ENCODE data around the gene TICAM1. TPM values are rescaled to one million over a fixed set of nuclear protein-coding genes. Genes with fewer than 3 reads are reported as not detected.

The TICAM1 gene
- total and polyA plus RNA-seq, 2 of the 13 experiments (the other 11 are each of a cell fraction or from before 2014, with no cell fraction given), result 0.33 to 0.95 TPM

DNA sequence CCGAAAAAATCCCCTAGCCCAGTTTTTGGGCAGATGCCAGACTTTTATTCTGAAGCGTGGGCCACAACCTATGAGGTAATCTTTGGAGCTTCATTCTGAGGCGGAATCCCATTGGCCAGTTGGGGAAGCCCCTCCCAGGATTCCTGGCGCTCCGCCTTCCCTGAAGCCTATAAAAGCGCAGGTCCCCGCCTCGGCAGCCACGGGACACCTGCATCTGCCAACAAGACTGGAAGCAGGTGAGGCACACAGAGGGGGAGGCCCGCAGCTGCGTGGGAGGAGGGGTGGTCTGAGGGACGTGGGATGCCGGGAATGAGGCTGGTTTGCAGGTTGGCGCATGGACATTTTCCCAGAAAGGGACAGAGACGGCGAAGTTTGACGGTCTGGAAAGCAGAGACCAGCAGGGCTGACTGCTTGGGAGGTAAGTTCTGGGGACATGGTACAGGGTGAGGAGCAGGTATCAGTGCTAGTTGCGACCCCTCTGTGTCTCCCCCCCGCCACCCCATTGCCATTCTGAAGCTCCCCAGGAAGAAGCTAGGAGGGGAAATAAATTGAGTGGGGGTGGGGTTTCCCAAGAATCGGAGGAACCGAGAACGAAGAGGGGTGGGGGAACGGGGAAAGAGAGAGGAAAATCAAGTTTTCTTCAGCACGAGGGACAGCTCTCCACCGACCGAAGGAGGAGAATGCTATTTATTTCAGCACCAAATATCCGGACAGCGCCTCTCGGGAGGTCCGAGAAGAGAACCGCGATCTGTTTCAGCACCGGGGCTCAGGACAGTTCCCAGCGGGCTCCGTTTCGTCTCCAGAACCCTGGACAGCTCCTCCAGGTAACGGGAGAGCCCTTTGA lies 62.4 kb downstream of the TICAM1 start (continued):
- TF ChIP-seq, protein P1, sequence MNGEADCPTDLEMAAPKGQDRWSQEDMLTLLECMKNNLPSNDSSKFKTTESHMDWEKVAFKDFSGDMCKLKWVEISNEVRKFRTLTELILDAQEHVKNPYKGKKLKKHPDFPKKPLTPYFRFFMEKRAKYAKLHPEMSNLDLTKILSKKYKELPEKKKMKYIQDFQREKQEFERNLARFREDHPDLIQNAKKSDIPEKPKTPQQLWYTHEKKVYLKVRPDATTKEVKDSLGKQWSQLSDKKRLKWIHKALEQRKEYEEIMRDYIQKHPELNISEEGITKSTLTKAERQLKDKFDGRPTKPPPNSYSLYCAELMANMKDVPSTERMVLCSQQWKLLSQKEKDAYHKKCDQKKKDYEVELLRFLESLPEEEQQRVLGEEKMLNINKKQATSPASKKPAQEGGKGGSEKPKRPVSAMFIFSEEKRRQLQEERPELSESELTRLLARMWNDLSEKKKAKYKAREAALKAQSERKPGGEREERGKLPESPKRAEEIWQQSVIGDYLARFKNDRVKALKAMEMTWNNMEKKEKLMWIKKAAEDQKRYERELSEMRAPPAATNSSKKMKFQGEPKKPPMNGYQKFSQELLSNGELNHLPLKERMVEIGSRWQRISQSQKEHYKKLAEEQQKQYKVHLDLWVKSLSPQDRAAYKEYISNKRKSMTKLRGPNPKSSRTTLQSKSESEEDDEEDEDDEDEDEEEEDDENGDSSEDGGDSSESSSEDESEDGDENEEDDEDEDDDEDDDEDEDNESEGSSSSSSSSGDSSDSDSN (CRISPR knock-in tag; IDR thresholded peaks at IDR 0.05), result peak; percentile 82
- no peak for TF ChIP-seq RAD51 (IDR thresholded peaks at IDR 0.05; ENCODE audit: borderline replicate concordance)
- TF ChIP-seq ZNF891 (CRISPR knock-in tag; IDR thresholded peaks at IDR 0.05), result peak; percentile 100
- peak; percentile 66 for TF ChIP-seq HCFC1 (IDR thresholded peaks at IDR 0.05; ENCODE audit: low read depth, low read length)
- peak; percentile 82; the same call in 1 of the 2 replicates for TF ChIP-seq MTA1 (CRISPR knock-in tag; IDR thresholded peaks at IDR 0.05; ENCODE audit: borderline replicate concordance)
- TF ChIP-seq, protein P2, sequence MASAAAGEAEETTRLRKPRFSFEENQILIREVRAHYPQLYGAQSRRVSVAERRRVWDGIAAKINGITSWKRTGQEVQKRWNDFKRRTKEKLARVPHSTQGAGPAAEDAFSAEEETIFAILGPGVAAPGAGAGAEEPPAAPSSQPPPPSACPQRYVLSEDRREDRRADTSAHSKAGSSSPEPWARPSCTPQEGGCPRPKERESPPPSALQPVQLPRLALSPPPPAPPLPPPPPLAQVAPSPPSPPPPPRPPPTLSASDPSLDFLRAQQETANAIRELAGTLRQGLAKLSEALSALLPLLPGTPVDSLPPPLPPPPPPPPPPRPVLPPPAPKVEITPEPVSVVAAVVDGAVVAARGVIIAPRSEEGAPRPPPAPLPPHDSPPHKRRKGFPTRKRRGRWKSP (CRISPR knock-in tag; IDR thresholded peaks at IDR 0.05), result peak; percentile 99
- peak; percentile 98 for TF ChIP-seq JUN (CRISPR knock-in tag; IDR thresholded peaks at IDR 0.05)
- TF ChIP-seq ZNF678 (CRISPR knock-in tag; IDR thresholded peaks at IDR 0.05), result peak; percentile 100
- TF ChIP-seq, protein P3, sequence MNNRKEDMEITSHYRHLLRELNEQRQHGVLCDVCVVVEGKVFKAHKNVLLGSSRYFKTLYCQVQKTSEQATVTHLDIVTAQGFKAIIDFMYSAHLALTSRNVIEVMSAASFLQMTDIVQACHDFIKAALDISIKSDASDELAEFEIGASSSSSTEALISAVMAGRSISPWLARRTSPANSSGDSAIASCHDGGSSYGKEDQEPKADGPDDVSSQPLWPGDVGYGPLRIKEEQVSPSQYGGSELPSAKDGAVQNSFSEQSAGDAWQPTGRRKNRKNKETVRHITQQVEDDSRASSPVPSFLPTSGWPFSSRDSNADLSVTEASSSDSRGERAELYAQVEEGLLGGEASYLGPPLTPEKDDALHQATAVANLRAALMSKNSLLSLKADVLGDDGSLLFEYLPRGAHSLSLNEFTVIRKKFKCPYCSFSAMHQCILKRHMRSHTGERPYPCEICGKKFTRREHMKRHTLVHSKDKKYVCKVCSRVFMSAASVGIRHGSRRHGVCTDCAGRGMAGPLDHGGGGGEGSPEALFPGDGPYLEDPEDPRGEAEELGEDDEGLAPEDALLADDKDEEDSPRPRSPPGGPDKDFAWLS (CRISPR knock-in tag; IDR thresholded peaks at IDR 0.05; ENCODE audit: borderline replicate concordance), result no peak
- TF ChIP-seq ZNF773 (CRISPR knock-in tag; IDR thresholded peaks at IDR 0.05; ENCODE audit: borderline replicate concordance), result peak; percentile 100
- peak; percentile 94 for TF ChIP-seq ZNF768 (CRISPR knock-in tag; IDR thresholded peaks at IDR 0.05)
- no peak for TF ChIP-seq GPBP1L1 (CRISPR knock-in tag; IDR thresholded peaks at IDR 0.05)
- peak; percentile 91 for TF ChIP-seq ELF1 (CRISPR knock-in tag; IDR thresholded peaks at IDR 0.05)
- no peak for TF ChIP-seq SRSF4 (IDR thresholded peaks at IDR 0.05; ENCODE audit: low read depth, low read length, poor library complexity, severe bottlenecking)
- peak; percentile 100 for TF ChIP-seq KDM5B (CRISPR knock-in tag; IDR thresholded peaks at IDR 0.05; ENCODE audit: borderline replicate concordance)
- TF ChIP-seq POGZ (CRISPR knock-in tag; IDR thresholded peaks at IDR 0.05), result peak; percentile 89
- TF ChIP-seq MLLT10 (CRISPR knock-in tag; IDR thresholded peaks at IDR 0.05), result peak; percentile 99
- peak; percentile 100 for TF ChIP-seq ZNF639 (CRISPR knock-in tag; conservative IDR thresholded peaks at IDR 0.05)
- peak; percentile 82; the same call in 1 of the 2 replicates for TF ChIP-seq ZNF24 (IDR thresholded peaks at IDR 0.05)
- peak; percentile 100 for TF ChIP-seq ZNF766 (CRISPR knock-in tag; IDR thresholded peaks at IDR 0.05; ENCODE audit: borderline replicate concordance)
- TF ChIP-seq PRMT3 (CRISPR knock-in tag; IDR thresholded peaks at IDR 0.05; ENCODE audit: borderline replicate concordance, low read depth), result peak; percentile 100
- peak; percentile 100 for TF ChIP-seq ZIK1 (CRISPR knock-in tag; IDR thresholded peaks at IDR 0.05; ENCODE audit: borderline replicate concordance, low read depth)

Measured in HepG2 (cell line).